SK-N-SH treated with all-trans-retinoic acid at 6 μM for 48 hours (cell line): ENCODE data around the gene ADCY9.

ENCODE experiments used
- ARNTL ChIP-seq: fragments of 450-650 bp; formaldehyde crosslinking; IDR thresholded peaks from 2 replicates; pipeline ENCODE4 v1.5.0; 2020; ENCODE audit warnings: low read depth, mild to moderate bottlenecking, moderate library complexity, borderline replicate concordance
- BACH2 ChIP-seq: fragments of 250-450 bp; sonication (Bioruptor Pico); IDR thresholded peaks from 2 replicates; pipeline ENCODE4 v1.9.0; 2021; ENCODE audit warnings: mild to moderate bottlenecking, borderline replicate concordance
- ESRRG ChIP-seq: fragments of 250-450 bp; sonication (Bioruptor Pico); IDR thresholded peaks from 2 replicates; pipeline ENCODE4 v1.6.1; 2021; ENCODE audit warnings: mild to moderate bottlenecking
- ISL1 ChIP-seq: fragments of 250-450 bp; sonication (Bioruptor Pico); IDR thresholded peaks from 2 replicates; pipeline ENCODE4 v2.1.2; 2022; ENCODE audit warnings: mild to moderate bottlenecking, moderate library complexity
- OSR1 ChIP-seq: fragments of 250-450 bp; sonication (Bioruptor Pico); IDR thresholded peaks from 2 replicates; pipeline ENCODE4 v1.8.0; 2022; ENCODE audit warnings: moderate library complexity, mild to moderate bottlenecking, inconsistent platforms
- ZC3H10 ChIP-seq: fragments of 250-450 bp; sonication (Bioruptor Pico); IDR thresholded peaks from 2 replicates; pipeline ENCODE4 v1.5.1; 2021; ENCODE audit warnings: mild to moderate bottlenecking, moderate library complexity
- ZFP3 ChIP-seq: fragments of 250-450 bp; sonication (Bioruptor Pico); IDR thresholded peaks from 2 replicates; pipeline ENCODE4 v1.5.0; 2020; ENCODE audit warnings: mild to moderate bottlenecking, moderate library complexity
- ZFP30 ChIP-seq: fragments of 450-650 bp; formaldehyde crosslinking; IDR thresholded peaks from 2 replicates; pipeline ENCODE4 v1.5.0; 2022; ENCODE audit warnings: mild to moderate bottlenecking, moderate library complexity
- ZNF70 ChIP-seq: fragments of 450-650 bp; formaldehyde crosslinking; IDR thresholded peaks from 2 replicates; pipeline ENCODE4 v1.5.0; 2020; ENCODE audit warnings: mild to moderate bottlenecking, moderate library complexity
- TF ChIP-seq, protein P1 (sequence below): fragments of 250-450 bp; sonication (Bioruptor Pico); IDR thresholded peaks from 2 replicates; pipeline ENCODE4 v1.8.0; 2020; ENCODE audit warnings: mild to moderate bottlenecking, moderate library complexity, borderline replicate concordance
- TF ChIP-seq, protein P2 (sequence below): fragments of 250-450 bp; sonication (Bioruptor Pico); IDR thresholded peaks from 2 replicates; pipeline ENCODE4 v1.5.1; 2021; ENCODE audit warnings: mild to moderate bottlenecking, moderate library complexity
- TF ChIP-seq, protein P3 (sequence below): fragments of 250-450 bp; sonication (Bioruptor Pico); IDR thresholded peaks from 2 replicates; pipeline ENCODE4 v1.8.0; 2021; ENCODE audit warnings: low read depth, mild to moderate bottlenecking, moderate library complexity, borderline replicate concordance

DNA sequence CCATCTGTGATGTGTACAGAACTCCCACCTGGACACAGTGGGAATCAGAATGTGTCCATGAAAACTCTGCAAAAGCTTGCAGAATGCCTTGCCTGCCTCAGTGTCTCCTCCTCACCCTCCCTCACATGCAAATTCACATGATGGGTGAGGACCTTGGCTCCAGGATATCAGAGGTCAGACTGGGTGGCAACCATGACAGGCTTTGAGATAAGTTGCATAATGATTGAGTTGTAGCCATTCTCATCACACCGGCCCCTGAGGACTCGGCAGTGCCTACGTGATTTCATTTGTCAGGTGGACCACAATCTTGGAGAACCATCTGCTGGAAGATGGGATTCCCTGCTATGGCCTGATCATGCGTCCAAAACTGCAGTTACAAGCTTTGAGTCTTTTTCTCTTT, 3.9 kb upstream of the ADCY9 start:
- TF ChIP-seq BACH2 (CRISPR knock-in tag) (no peak), ZFP30 (CRISPR knock-in tag) (no peak), ESRRG (CRISPR knock-in tag) (no peak), ZFP3 (CRISPR knock-in tag) (no peak), ZC3H10 (CRISPR knock-in tag) (no peak), OSR1 (CRISPR knock-in tag) (no peak), ARNTL (CRISPR knock-in tag) (no peak), ZNF70 (CRISPR knock-in tag) (no peak), ISL1 (CRISPR knock-in tag) (no peak)
- TF ChIP-seq, protein P1, sequence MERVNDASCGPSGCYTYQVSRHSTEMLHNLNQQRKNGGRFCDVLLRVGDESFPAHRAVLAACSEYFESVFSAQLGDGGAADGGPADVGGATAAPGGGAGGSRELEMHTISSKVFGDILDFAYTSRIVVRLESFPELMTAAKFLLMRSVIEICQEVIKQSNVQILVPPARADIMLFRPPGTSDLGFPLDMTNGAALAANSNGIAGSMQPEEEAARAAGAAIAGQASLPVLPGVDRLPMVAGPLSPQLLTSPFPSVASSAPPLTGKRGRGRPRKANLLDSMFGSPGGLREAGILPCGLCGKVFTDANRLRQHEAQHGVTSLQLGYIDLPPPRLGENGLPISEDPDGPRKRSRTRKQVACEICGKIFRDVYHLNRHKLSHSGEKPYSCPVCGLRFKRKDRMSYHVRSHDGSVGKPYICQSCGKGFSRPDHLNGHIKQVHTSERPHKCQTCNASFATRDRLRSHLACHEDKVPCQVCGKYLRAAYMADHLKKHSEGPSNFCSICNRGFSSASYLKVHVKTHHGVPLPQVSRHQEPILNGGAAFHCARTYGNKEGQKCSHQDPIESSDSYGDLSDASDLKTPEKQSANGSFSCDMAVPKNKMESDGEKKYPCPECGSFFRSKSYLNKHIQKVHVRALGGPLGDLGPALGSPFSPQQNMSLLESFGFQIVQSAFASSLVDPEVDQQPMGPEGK (CRISPR knock-in tag), result no peak
- TF ChIP-seq, protein P2, sequence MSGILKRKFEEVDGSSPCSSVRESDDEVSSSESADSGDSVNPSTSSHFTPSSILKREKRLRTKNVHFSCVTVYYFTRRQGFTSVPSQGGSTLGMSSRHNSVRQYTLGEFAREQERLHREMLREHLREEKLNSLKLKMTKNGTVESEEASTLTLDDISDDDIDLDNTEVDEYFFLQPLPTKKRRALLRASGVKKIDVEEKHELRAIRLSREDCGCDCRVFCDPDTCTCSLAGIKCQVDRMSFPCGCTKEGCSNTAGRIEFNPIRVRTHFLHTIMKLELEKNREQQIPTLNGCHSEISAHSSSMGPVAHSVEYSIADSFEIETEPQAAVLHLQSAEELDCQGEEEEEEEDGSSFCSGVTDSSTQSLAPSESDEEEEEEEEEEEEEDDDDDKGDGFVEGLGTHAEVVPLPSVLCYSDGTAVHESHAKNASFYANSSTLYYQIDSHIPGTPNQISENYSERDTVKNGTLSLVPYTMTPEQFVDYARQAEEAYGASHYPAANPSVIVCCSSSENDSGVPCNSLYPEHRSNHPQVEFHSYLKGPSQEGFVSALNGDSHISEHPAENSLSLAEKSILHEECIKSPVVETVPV (CRISPR knock-in tag), result no peak
- TF ChIP-seq, protein P3, sequence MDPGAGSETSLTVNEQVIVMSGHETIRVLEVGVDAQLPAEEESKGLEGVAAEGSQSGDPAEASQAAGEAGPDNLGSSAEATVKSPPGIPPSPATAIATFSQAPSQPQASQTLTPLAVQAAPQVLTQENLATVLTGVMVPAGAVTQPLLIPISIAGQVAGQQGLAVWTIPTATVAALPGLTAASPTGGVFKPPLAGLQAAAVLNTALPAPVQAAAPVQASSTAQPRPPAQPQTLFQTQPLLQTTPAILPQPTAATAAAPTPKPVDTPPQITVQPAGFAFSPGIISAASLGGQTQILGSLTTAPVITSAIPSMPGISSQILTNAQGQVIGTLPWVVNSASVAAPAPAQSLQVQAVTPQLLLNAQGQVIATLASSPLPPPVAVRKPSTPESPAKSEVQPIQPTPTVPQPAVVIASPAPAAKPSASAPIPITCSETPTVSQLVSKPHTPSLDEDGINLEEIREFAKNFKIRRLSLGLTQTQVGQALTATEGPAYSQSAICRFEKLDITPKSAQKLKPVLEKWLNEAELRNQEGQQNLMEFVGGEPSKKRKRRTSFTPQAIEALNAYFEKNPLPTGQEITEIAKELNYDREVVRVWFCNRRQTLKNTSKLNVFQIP (CRISPR knock-in tag), result no peak
